Kidney epithelial cell (primary cell): Measurements from ENCODE around the gene OLFM2. TPM values are rescaled to one million over a fixed set of nuclear protein-coding genes. Genes with fewer than 3 reads are reported as not detected.

ENCODE experiments used
- DNase-seq: peaks from one replicate; pipeline ENCODE4 v3.0.0-alpha.2; 2010; ENCODE audit warnings: low read depth
- H3K27me3 ChIP-seq: 2 replicates; pipeline ENCODE4 v1.6.0; 2011; ENCODE audit warnings: low read length; ENCODE audit not compliant: control insufficient read depth, insufficient read depth
- H3K36me3 ChIP-seq: 2 replicates; pipeline ENCODE4 v1.5.1; 2011; ENCODE audit warnings: low read length; ENCODE audit not compliant: control insufficient read depth, insufficient read depth
- H3K4me3 ChIP-seq: 2 replicates; pipeline ENCODE4 v1.5.1; 2011; ENCODE audit warnings: low read depth, mild to moderate bottlenecking, control low read depth, low read length
- CTCF ChIP-seq: IDR thresholded peaks from 2 replicates; pipeline ENCODE4 v1.5.1; 2011; ENCODE audit warnings: mild to moderate bottlenecking, moderate library complexity, low read length, control low read depth, inconsistent platforms; ENCODE audit not compliant: insufficient read depth, poor library complexity, severe bottlenecking
- total RNA-seq: library from RNA; depleted of rRNA; stranded (reverse); fragments of >200 nt; gene quantifications from 2 replicates; pipeline ENCODE4 v1.2.3, GENCODE V29; 2015

The OLFM2 gene
- total RNA-seq, 1 donor from 2014 or later = 15.8 TPM

GRCh38 chr19:9969688-9969975, 33.3 kb upstream of the OLFM2 start:
- Histone ChIP-seq H3K4me3 (no peak overlapping the region), H3K27me3 (peaks cover 18% of the 10 kb centered on the region), H3K36me3 (no peaks in the 10 kb centered on the region)
- TF ChIP-seq CTCF = no peak
- no peak for DNase-seq

DNA sequence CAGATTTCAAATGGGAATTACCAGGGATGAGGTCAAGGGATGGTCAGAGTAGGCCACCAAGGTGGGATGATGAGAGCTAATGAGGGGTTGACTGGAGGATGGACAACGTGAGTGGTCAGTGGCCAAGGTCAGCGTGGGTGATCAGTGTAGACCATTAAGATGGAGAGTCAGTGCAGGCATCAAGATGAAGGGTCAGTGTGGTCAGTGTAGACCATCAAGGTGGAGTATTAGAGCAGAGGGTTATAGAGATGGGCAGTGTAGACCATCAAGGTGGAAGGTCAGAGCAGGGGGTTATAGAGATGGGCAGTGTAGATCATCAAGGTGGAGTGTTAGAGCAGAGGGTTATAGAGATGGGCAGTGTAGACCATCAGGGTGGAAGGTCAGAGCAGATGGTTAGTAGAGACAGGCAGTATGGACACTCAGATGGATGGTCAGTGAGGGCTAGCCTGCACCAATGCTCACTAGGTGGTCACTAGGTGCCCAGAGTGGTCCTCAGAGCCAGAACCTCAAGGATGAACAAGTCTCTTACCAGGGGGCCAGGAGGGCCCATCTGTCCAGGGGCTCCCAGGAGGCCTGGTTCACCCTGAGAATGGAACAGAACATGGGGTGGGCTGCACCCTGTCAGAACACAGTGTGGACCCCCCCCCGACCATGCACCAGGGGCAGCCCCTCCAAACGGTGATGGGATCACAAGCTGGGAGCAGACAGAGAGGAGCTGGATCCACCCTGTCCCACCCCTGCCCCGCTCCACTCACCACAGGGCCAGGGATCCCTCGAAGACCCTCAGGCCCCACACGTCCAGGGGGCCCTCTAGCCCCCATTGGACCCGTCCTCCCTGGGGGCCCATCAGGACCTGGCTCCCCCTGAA, 32.7 kb upstream of the OLFM2 start:
- no peak overlapping the region for H3K4me3 ChIP-seq
- DNase-seq = no peak
- H3K36me3 ChIP-seq = no peaks in the 10 kb centered on the region
- no peak for TF ChIP-seq CTCF
- peaks cover 18% of the 10 kb centered on the region for H3K27me3 ChIP-seq

DNA sequence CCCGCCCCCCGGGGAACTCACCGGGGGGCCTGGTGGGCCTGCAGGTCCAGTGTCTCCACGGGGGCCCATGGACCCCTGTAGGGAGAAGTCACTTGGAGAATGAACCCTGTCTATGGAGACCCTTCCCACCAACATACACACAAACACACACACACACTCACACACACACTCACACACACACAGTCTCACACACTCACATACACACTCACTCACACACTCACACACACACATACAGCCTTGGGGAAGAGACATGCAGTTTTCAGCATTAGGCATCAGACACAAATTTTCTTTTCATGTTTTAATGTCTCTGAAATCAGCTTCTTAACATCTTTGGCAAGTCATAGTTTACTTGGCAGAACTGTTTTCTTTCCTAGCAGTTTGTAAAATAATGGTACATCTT, 31.0 kb upstream of the OLFM2 start:
- Histone ChIP-seq H3K36me3 (no peaks in the 10 kb centered on the region), H3K4me3 (no peak overlapping the region), H3K27me3 (peaks cover 18% of the 10 kb centered on the region)
- TF ChIP-seq CTCF = no peak
- DNase-seq = no peak

DNA sequence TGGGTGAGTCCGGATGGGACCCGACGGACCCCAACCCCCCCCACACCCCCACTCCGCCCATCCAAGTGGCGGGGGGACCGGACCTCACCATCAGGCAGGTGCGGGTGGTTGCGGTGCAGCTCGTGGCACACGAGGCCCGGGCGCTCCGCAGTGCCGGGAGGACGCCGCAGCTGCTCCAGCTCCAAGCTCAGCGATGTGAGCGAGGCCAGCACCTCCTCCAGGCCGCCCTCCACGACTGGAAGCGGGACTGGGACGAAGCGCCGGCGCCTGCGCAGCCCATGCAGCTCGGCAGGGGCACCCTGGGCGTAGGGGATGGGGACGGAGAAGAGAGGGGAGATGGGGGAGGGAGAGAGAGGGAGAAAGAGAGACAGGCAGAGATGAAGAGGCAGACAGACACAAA, 30.1 kb upstream of the OLFM2 start:
- no peak for TF ChIP-seq CTCF
- DNase-seq = no peak

GRCh38 chr19:9966024-9966423, 29.7 kb upstream of the OLFM2 start:
- Histone ChIP-seq H3K4me3 (no peak overlapping the region), H3K36me3 (no peaks in the 10 kb centered on the region), H3K27me3 (peaks cover 18% of the 10 kb centered on the region)
- DNase-seq = no peak
- no peak for TF ChIP-seq CTCF

More for the DNA sequence above, 30.1 kb upstream of the OLFM2 start:
- Histone ChIP-seq H3K27me3 (peaks cover 18% of the 10 kb centered on the region), H3K4me3 (no peak overlapping the region), H3K36me3 (no peaks in the 10 kb centered on the region)

GRCh38 chr19:9962623-9963290, 26.4 kb upstream of the OLFM2 start:
- Histone ChIP-seq H3K27me3 (peaks cover 16% of the 10 kb centered on the region), H3K4me3 (no peak overlapping the region), H3K36me3 (no peaks in the 10 kb centered on the region)
- no peak for TF ChIP-seq CTCF
- DNase-seq = no peak
